HL-60/S4 treated with retinoic acid at 250 ng/mL for 4 days and 3 days (cell line): ENCODE measurements around the gene SP100.
"Not testable (repeated sequence)": the region's sequence is repeated elsewhere in the genome, so short reads cannot be mapped to it uniquely, and the experiment has no call there.

Experiments
- in situ Hi-C: fragments of 300-500 bp; cut with MboI; formaldehyde crosslinking; loops from 2 replicates; pipeline ENCODE4 v1.7.0; 2022; ENCODE audit warnings: low sequenced_read_pairs

SP100 gene

GRCh38 chr2:230418341-230419016 is 2.5 kb downstream of the SP100 start:
- in situ Hi-C loops: no loop called here

- in situ Hi-C loops: no loop called here
Measured at GRCh38 chr2:230419181-230419580, 3.2 kb downstream of the SP100 start.

GRCh38 chr2:230422149-230422548 is 6.1 kb downstream of the SP100 start:
- in situ Hi-C loops: no loop called here

DNA sequence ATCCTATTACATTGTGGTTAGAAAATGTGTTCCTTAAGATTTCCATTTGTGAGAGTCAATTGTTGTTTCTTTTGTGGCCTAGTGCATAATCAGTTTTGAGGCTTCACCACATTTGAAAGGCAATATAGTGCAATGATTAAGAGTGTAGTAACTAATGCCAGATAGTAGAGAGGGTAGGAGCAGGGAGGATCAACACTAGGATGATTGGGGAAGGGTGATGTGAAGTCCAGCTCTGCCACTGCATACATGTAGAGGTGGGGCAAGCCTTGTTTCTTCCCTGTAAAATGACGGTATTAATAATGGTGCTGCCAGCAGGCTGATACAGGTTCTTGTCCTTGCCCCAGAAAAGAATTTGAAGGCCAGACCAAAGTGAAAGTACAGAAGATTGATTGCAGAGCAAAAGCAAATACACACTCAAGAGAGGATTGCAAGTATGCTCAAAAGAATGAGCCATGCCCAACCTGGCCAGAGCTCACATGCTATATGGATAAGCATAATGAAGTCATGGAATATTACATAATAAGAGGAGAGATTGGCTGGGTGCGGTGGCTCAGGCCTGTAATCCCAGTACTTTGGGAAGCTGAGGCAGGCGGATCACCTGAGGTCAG is 8.0 kb downstream of the SP100 start:
- in situ Hi-C loops: no loop called here

- in situ Hi-C loops: no loop called here
Measured at GRCh38 chr2:230425377-230425776, 9.4 kb downstream of the SP100 start.

GRCh38 chr2:230429513-230429912 is 13.5 kb downstream of the SP100 start:
- in situ Hi-C loops: no loop called here

DNA sequence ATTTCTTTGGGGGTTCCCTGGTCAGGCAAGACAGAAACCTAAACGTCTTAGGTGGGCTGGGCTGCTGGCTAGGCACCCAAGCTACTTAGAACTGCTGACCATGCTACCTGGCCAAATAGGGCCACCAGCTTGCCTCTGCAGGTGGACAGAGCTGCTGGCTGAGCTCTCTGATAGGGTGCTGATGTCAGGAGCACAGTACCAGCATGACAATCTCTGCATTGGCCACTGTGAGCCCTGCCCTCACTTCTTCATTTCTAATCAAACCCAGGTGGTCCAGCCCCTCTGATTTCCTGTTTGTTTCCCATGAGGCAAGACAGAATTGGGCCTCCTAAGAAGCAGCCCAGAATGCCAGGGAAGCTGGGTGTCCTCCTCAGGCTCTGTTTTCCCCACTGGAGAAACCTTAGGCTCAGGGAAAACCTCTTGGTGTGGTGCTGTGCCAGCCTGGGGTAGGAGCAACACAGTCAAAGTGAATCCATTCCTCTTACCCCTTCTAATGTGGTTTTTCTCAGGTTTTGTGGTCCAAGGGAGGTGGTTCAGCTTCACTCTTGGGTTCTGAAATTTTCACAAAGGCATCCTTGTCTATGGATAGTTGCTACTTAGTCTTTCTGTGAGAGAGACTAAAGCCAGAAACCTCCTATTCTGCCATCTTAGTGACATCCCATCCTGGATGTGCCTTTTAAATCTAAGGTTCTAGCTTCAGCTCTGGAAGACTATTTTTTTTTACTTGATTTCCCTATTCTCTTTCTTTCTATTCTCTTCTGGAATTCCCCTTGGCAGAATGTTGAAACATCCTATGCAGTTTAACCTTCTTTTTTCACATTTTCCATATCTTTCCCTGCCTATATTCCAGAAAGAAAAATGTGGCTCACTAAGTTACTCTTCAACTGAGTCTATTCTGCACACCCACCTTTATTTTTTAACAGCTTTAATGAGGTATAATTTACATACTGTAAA is 15.2 kb downstream of the SP100 start:
- in situ Hi-C loops: no loop called here

- in situ Hi-C loops: no loop called here
Measured at GRCh38 chr2:230434677-230435324, 18.8 kb downstream of the SP100 start.

DNA sequence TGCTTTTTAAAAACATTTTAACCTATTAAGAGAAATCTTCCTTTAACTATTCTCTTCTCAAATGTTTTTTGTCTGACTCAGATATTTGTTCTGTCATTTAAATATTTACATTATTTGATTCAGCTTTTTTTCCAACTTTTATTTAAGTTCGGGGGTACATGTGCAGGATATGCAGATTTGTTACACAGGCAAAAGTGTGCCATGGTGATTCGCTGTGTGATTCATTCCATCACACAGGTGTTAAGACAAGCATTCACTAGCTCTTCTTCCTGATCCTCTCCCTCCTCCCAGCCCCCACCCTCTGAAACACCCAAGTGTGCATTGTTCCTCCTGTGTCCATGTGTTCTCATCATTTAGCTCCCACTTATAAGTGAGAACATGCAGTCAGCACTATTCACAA is 19.4 kb downstream of the SP100 start:
- in situ Hi-C loops: no loop called here

- in situ Hi-C loops: not testable (repeated sequence)
Measured at GRCh38 chr2:230439121-230439520, 23.1 kb downstream of the SP100 start.

DNA sequence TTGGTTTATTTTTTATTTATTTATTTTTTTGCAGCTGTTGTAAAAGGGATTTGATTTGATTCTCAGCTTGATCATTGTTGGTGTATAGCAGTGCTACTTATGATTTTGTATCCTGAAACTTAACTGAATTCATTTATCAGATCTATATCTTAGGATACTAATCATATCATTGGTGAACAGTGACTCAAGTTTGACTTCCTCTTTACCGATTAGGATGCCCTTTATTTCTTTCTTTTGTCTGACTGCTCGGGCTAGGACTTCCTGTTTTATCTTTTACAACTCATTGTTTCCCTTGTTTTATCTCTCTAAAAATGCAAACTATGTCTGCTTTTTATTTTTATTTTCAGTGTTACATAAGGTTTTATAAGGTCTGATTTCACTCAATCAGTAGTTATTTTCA is 23.6 kb downstream of the SP100 start:
- in situ Hi-C loops: no loop called here

DNA sequence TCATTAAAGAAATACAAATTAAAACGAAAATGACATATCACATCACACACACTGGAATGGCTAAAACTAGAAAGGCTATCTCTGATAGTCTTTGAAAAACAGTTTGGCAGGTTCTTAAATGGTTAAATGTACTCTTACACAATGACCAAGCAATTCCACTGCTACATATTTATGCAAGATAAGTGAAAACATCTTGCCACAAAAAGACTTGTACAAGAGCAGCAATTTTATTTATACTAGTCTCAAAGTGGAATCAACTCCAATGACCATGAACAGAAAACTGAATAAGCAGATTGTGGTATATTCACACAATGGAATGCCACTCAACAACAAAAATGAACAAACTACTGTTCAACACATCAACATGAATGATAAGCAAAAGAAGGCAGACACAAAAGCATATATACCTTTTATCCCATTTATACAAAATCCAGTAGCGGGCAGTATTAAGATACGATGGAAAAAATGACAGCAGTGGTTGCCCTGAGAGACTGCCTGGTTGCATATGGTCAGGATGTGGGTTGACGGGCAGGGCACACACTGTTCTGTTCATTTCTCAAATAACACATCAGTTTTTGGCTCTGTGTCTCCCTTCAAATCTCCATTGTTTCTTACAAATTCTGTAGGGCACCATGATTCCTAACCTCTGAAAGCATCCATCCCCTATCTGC is 25.4 kb downstream of the SP100 start:
- in situ Hi-C loops: no loop called here

DNA sequence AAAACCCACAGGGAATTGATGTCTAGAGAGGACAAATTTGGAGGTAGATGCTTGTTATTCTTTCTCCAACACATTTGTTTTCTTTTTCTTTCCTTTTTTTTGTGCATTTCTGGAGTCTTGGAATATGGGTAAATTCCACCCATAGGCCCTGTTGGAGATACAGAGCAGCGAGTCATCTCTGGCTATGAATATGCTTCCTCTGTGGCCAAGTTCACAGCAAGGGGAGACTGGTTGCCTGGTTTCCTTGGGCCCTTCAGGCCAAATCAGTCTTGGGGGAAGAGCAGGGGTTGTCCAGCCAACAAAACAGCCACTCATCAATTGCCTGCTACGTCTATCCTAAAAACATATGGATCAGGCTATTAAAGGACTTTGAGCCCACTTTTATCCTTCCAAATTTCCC is 27.5 kb downstream of the SP100 start:
- in situ Hi-C loops: no loop called here

DNA sequence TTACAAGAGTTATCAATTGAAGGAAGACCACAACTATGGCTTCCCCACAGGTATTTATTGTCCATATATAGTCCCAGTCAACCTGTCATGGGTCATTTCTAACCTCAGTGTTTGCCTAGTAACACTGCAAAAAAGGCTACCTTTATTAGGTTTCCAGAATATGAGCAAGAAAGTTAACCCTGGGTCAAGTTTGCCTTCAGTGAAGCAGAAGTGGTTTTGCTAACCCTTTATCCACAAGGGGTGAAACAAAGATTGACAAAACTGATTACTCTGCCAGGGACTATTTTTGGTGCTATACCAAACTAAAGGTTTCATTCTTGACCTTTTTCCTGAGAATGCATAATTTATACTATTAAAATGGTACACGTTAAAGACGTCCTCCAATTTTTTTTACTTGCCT is 28.8 kb downstream of the SP100 start:
- in situ Hi-C loops: no loop called here

DNA sequence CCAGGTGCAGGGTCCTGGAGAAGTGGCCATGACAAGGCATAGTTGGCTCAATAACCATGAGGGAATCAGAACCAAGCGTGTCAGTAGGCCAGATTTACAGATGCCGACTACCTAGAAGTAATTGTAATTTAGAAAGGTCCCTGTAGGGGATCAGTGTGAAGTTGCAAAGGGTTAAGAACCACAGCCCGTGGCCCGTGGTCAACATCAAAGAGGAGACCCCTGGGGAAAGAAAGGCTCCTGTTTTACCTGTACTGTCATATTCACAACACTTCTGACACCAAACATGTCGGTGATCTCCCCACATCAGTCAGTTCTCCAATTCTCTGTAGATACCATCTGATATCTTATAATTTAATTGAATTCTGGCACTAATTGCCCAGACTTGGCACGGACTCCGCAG is 31.0 kb downstream of the SP100 start:
- in situ Hi-C loops: no loop called here

DNA sequence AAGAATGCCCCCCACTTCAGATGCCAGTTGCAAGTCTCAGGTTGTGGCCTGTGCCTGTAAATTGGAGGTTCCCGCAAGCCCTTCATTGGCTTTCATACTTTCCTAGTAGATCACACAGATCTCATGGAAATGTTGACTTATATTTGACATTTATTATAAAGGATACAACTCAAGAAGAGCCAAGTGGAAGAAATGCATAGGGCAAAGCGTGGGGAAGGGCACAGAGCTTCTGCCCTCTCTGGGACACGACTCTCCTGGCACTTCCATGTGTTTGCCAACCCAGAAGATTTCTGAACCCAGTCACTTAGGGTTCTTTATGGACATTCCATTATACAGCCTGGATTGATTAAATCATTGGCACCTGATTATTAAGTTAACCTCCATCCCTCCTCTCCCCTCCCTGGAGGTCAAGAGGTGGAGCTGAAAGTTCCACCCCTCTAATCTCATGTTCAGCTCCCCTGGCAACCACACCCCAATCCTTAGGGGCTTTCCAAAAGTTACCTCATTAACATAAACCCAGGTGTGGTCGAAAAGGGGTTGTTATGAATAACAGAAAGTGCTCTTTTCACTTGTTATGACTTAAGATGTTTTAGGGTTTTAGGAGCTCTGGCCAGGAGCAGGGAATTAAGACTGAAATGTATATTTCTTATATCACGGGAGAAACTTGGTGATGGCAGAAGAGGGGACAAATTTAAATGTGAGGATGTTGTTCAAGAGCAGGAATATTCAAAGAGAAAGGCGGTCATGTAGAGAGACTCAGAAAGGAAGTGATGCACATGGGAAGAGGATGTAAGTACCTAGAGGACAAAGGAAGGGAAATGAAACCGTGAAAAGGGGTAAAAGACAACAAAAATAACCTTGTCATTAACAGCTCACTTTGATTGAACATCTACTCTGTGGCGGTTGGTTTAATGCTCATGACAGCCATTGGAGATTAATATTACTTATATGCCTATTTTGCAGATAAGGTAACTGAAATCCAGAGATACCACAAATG is 31.8 kb downstream of the SP100 start:
- in situ Hi-C loops: no loop called here

GRCh38 chr2:230449901-230450467 is 34.0 kb downstream of the SP100 start:
- in situ Hi-C loops: no loop called here

- in situ Hi-C loops: no loop called here
Measured at GRCh38 chr2:230453006-230453405, 37.0 kb downstream of the SP100 start.

GRCh38 chr2:230455005-230455684 is 39.1 kb downstream of the SP100 start:
- in situ Hi-C loops: no loop called here
